GM12878 (cell line): ENCODE data around the gene TEN1. TPM values are rescaled to one million over a fixed set of nuclear protein-coding genes. Genes with fewer than 3 reads are reported as not detected.

Experiments
- ATAC-seq: fragments of 200-7000 bp; cut with Tn5 transposase; 3 replicates; pipeline ENCODE4 v1.9.1; 2020; ENCODE audit warnings: mild to moderate bottlenecking, moderate library complexity
- BruUV-seq: library from RNA; stranded (reverse); fragments of 400-500 nt; replicated peaks from 2 replicates; lab custom pipeline; 2021; lab: Mats Ljungman, UMichigan
- CTCF ChIA-PET: fragments of 300-600 bp; sonication (Branson Sonifier 250); formaldehyde crosslinking; extraction: SDS; loops from one replicate; lab custom pipeline; 2021; ENCODE audit warnings: inconsistent platforms; lab: Yijun Ruan, JAX
- POLR2A ChIA-PET: fragments of 350-600 bp; formaldehyde crosslinking; extraction: SDS; loops from one replicate; lab custom pipeline; 2021; ENCODE audit warnings: inconsistent platforms; lab: Charles Lee
- RAD21 ChIA-PET: fragments of 300-600 bp; sonication (Branson Sonifier 250); formaldehyde crosslinking; loops from one replicate; lab custom pipeline; 2023; ENCODE audit warnings: antibody characterized with exemption; ENCODE audit not compliant: unreplicated experiment; lab: Charles Lee
- SMC1A ChIA-PET: fragments of 300-600 bp; sonication (Branson Sonifier 250); formaldehyde crosslinking; loops from one replicate; lab custom pipeline; 2023; ENCODE audit not compliant: unreplicated experiment, uncharacterized antibody; lab: Charles Lee
- DNase-seq: peaks from one replicate; pipeline ENCODE4 v3.0.0-alpha.2; 2011; ENCODE audit warnings: low read depth, low spot score
- FAIRE-seq: peaks from 3 replicates; lab custom pipeline; 2011; peaks lifted over from hg19 to GRCh38; lab: Jason Lieb, UNC
- H2AFZ ChIP-seq: 2 replicates; pipeline ENCODE4 v1.6.0; 2011; ENCODE audit warnings: low read depth, low read length, control low read depth; ENCODE audit not compliant: control insufficient read depth
- H3K27ac ChIP-seq: 2 replicates; pipeline ENCODE4 v1.5.1; 2011; ENCODE audit warnings: control low read depth; ENCODE audit not compliant: control insufficient read depth, insufficient read depth
- H3K27me3 ChIP-seq, 2 experiments: replicated peaks in 1 of 2; 2 replicates each; pipeline versions ENCODE4 v1.6.0 to v1.6.1; 2011; ENCODE audit warnings: low read length in 1 of 2; ENCODE audit not compliant: control insufficient read depth in 2 of 2, insufficient read depth in 2 of 2
- H3K36me3 ChIP-seq, 2 experiments: 2 replicates each; pipeline ENCODE4 v1.5.1; 2011; ENCODE audit warnings: low read length in 1 of 2; ENCODE audit not compliant: control insufficient read depth in 2 of 2, insufficient read depth in 2 of 2
- H3K4me1 ChIP-seq: 2 replicates; pipeline ENCODE4 v1.6.1; 2011; ENCODE audit warnings: mild to moderate bottlenecking, low read length, moderate library complexity, mixed read lengths; ENCODE audit not compliant: control insufficient read depth, insufficient read depth
- H3K4me2 ChIP-seq: 2 replicates; pipeline ENCODE4 v1.6.0; 2011; ENCODE audit warnings: control low read depth; ENCODE audit not compliant: control insufficient read depth, insufficient read depth
- H3K4me3 ChIP-seq: fragments of 200-600 bp; sonication (generic); 2 replicates; pipeline ENCODE4 v1.5.1; 2016
- H3K79me2 ChIP-seq: 2 replicates; pipeline ENCODE4 v1.6.0; 2011; ENCODE audit warnings: low read length; ENCODE audit not compliant: control insufficient read depth, insufficient read depth
- H3K9ac ChIP-seq: 2 replicates; pipeline ENCODE4 v1.8.0; 2011; ENCODE audit warnings: low read length, control low read depth, mixed read lengths; ENCODE audit not compliant: control insufficient read depth, insufficient read depth
- H3K9me3 ChIP-seq: replicated peaks from 3 replicates; pipeline ENCODE4 v1.5.1; 2011; ENCODE audit warnings: mild to moderate bottlenecking, low read length; ENCODE audit not compliant: control insufficient read depth, insufficient read depth
- H4K20me1 ChIP-seq: 2 replicates; pipeline ENCODE4 v1.6.0; 2011; ENCODE audit not compliant: control insufficient read depth, insufficient read depth
- ASH2L ChIP-seq: fragments of 300-600, 200-600 bp; sonication (generic); IDR thresholded peaks from 2 replicates; pipeline ENCODE4 v1.6.1; 2017; ENCODE audit warnings: low read depth, mild to moderate bottlenecking, borderline replicate concordance
- CBX3 ChIP-seq: fragments of 200-600 bp; sonication (generic); IDR thresholded peaks from 2 replicates; pipeline ENCODE4 v1.6.1; 2016; ENCODE audit warnings: low read depth, borderline replicate concordance
- CREM ChIP-seq: IDR thresholded peaks from 2 replicates; pipeline ENCODE4 v1.6.1; 2014; ENCODE audit warnings: antibody characterized with exemption, low read depth
- EP300 ChIP-seq, 2 experiments: fragments of 150-350 bp in 1 of 2; IDR thresholded peaks; 2 replicates each; pipeline ENCODE4 v1.6.1; 2011 to 2012; ENCODE audit warnings: low read depth in 2 of 2, low read length in 2 of 2, borderline replicate concordance in 1 of 2, improper control_type of control experiment in 1 of 2, inconsistent platforms in 1 of 2; ENCODE audit not compliant: control insufficient read depth in 1 of 2
- FOXK2 ChIP-seq: fragments of 450-650 bp; IDR thresholded peaks from 2 replicates; pipeline ENCODE4 v1.6.1; 2017; ENCODE audit warnings: mild to moderate bottlenecking, moderate library complexity
- FOXM1 ChIP-seq: IDR thresholded peaks from 2 replicates; pipeline ENCODE4 v1.6.1; 2012; ENCODE audit warnings: low read depth, mild to moderate bottlenecking, inconsistent platforms, low read length, moderate library complexity
- HDGF ChIP-seq: fragments of 450-650 bp; IDR thresholded peaks from 2 replicates; pipeline ENCODE4 v1.6.1; 2016; ENCODE audit warnings: antibody characterized with exemption
- IRF4 ChIP-seq: IDR thresholded peaks from 2 replicates; pipeline ENCODE4 v1.6.1; 2011; ENCODE audit warnings: low read depth, low read length
- MTA3 ChIP-seq: IDR thresholded peaks from 2 replicates; pipeline ENCODE4 v1.6.1; 2012; ENCODE audit warnings: low read length, inconsistent platforms, borderline replicate concordance
- RAD21 ChIP-seq: IDR thresholded peaks from 2 replicates; pipeline ENCODE4 v1.6.1; 2011; ENCODE audit warnings: mild to moderate bottlenecking, low read depth, low read length, moderate library complexity; ENCODE audit not compliant: insufficient read depth
- ZBTB33 ChIP-seq: fragments of 450-650 bp; IDR thresholded peaks from 2 replicates; pipeline ENCODE4 v1.6.1; 2017; ENCODE audit warnings: mild to moderate bottlenecking
- ZZZ3 ChIP-seq: IDR thresholded peaks from 2 replicates; pipeline ENCODE4 v1.6.1; 2011; ENCODE audit warnings: low read depth; ENCODE audit not compliant: control insufficient read depth, insufficient read length
- WGBS: methylation state at CpG from one replicate; pipeline ENCODE4 v1.1.6; 2016; ENCODE audit warnings: low lambda C conversion rate; ENCODE audit not compliant: insufficient replicate concordance, insufficient coverage; ENCODE audit errors: missing lambda C conversion rate; 5-methylcytosine and 5-hydroxymethylcytosine counted together
- in situ Hi-C: fragments of 300-500 bp; cut with MboI; formaldehyde crosslinking; loops from 9 replicates; pipeline ENCODE4 v1.14.3; 2018; ENCODE audit warnings: mixed read lengths
- intact Hi-C: fragments of 100-400 bp; cut with micrococcal nuclease; formaldehyde crosslinking; loops from one replicate; pipeline ENCODE4 v1.14.2; 2022; ENCODE audit not compliant: unreplicated experiment
- polyA plus RNA-seq, 11 experiments: library from polyadenylated mRNA; depleted of rRNA in 4 of 11; unstranded in 6 of 11; stranded (reverse) in 5 of 11; fragments of >200 nt; fragmentation: Nextera tagmentation in 4 of 11; fragmentation: Illumina TruSeq in 1 of 11; extraction: Ambion mirVana in 4 of 11; extraction: Trizol in 1 of 11; gene quantifications; 1 replicate in 1 of 11; 2 replicates in 10 of 11; pipeline versions ENCODE4 v1.2.1 to v1.2.3, GENCODE V29; 2011 to 2016; ENCODE audit warnings: inconsistent platforms in 2 of 11, missing spikeins in 2 of 11, low read depth in 1 of 11
- total RNA-seq, 4 experiments: library from RNA; depleted of rRNA in 3 of 4; stranded (reverse); fragments of >200 nt in 3 of 4; fragmentation: Illumina TruSeq in 1 of 4; extraction: Trizol in 1 of 4; gene quantifications; 2 replicates each; pipeline versions ENCODE4 v1.2.1 to v1.2.3, GENCODE V29; 2013 to 2021
- TF ChIP-seq, protein P1 (sequence below): IDR thresholded peaks from 2 replicates; pipeline ENCODE4 v1.6.1; 2012; ENCODE audit warnings: low read length, inconsistent platforms

Gene TEN1
- total and polyA plus RNA-seq, 10 of the 15 experiments (the other 5 are each of a cell fraction or from before 2014, with no cell fraction given), result 1.1 to 33.1 (median 17.4) TPM

GRCh38 chr17:76032073-76032779, 53.2 kb downstream of the TEN1 start:
- in situ Hi-C loops, result no loop called here
- SMC1A ChIA-PET, result no interaction called here
- no peaks in the 10 kb centered on the region for H3K4me1 ChIP-seq
- no peak overlapping the region for H3K9ac ChIP-seq
- no peaks in the 10 kb centered on the region for H3K79me2 ChIP-seq
- 71% methylated on average over 20 of the region's 20 CpGs for WGBS
- no TSS peak for BruUV-seq
- DNase-seq (no peak), ATAC-seq (peak; percentile 45; the same call in 2 of the 3 replicates), FAIRE-seq (no peak)
- H3K27ac ChIP-seq, result no peak overlapping the region
- no peak overlapping the region for H2AFZ ChIP-seq
- intact Hi-C loops, result no loop called here
- H3K36me3 ChIP-seq, result peaks cover 0 to 6% of the 10 kb centered on the region in 2 experiments; a peak in 2 of 4 replicates
- H3K4me2 ChIP-seq, result no peak overlapping the region
- no peak for TF ChIP-seq EP300 (IDR thresholded peaks at IDR 0.05; ENCODE audit: borderline replicate concordance in 1 of 2, control insufficient read depth in 1 of 2, low read depth in 2 of 2, low read length in 2 of 2)
- no peak for TF ChIP-seq HDGF
- no peak for TF ChIP-seq ASH2L
- no peak for TF ChIP-seq FOXK2
- TF ChIP-seq ZBTB33, result no peak
- TF ChIP-seq FOXM1, result no peak
- no peak for TF ChIP-seq CREM
- no peak for TF ChIP-seq IRF4
- no peak for TF ChIP-seq MTA3
- TF ChIP-seq CBX3, result no peak
- no peak for TF ChIP-seq RAD21
- TF ChIP-seq ZZZ3, result no peak
- TF ChIP-seq, protein P1, sequence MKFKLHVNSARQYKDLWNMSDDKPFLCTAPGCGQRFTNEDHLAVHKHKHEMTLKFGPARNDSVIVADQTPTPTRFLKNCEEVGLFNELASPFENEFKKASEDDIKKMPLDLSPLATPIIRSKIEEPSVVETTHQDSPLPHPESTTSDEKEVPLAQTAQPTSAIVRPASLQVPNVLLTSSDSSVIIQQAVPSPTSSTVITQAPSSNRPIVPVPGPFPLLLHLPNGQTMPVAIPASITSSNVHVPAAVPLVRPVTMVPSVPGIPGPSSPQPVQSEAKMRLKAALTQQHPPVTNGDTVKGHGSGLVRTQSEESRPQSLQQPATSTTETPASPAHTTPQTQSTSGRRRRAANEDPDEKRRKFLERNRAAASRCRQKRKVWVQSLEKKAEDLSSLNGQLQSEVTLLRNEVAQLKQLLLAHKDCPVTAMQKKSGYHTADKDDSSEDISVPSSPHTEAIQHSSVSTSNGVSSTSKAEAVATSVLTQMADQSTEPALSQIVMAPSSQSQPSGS, result no peak
- POLR2A ChIA-PET, result no interaction called here
- no peaks in the 10 kb centered on the region for H3K9me3 ChIP-seq
- H4K20me1 ChIP-seq, result no peaks in the 10 kb centered on the region
- RAD21 ChIA-PET, result interaction anchor here (0.6 kb wide), 1 partner anchor 393 kb away, joined by 3 read pairs; no protein-coding TSS in a partner anchor
- no peak overlapping the region for H3K4me3 ChIP-seq
- CTCF ChIA-PET, result interaction anchor here (1.0 to 1.6 kb wide), 3 partner anchors 18 to 267 kb away, joined by 3 to 5 read pairs (median 5); no protein-coding TSS in a partner anchor
- no peaks in the 10 kb centered on the region for H3K27me3 ChIP-seq
